ENCODE data around the gene AP1B1. TPM values are rescaled to one million over a fixed set of nuclear protein-coding genes. Genes with fewer than 3 reads are reported as not detected.
A peak's percentile ranks its signal among the peaks of the same experiment; 100 is the strongest.

Gene AP1B1
- total RNA-seq, 1 donor from 2014 or later = 77.9 TPM

- H3K4me1 Mint-ChIP-seq (ENCODE audit: low read depth, unreplicated experiment) = peaks cover 12% of the 10 kb centered on the region
- peaks cover 6% of the 10 kb centered on the region for H3K36me3 Mint-ChIP-seq (ENCODE audit: unreplicated experiment)
- TF ChIP-seq, protein P1, sequence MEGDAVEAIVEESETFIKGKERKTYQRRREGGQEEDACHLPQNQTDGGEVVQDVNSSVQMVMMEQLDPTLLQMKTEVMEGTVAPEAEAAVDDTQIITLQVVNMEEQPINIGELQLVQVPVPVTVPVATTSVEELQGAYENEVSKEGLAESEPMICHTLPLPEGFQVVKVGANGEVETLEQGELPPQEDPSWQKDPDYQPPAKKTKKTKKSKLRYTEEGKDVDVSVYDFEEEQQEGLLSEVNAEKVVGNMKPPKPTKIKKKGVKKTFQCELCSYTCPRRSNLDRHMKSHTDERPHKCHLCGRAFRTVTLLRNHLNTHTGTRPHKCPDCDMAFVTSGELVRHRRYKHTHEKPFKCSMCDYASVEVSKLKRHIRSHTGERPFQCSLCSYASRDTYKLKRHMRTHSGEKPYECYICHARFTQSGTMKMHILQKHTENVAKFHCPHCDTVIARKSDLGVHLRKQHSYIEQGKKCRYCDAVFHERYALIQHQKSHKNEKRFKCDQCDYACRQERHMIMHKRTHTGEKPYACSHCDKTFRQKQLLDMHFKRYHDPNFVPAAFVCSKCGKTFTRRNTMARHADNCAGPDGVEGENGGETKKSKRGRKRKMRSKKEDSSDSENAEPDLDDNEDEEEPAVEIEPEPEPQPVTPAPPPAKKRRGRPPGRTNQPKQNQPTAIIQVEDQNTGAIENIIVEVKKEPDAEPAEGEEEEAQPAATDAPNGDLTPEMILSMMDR (IDR thresholded peaks at IDR 0.05; ENCODE audit: partially characterized antibody, unreplicated experiment) = no peak
- H3K9me3 Mint-ChIP-seq (ENCODE audit: unreplicated experiment) = peaks cover 10% of the 10 kb centered on the region
- H3K27me3 Mint-ChIP-seq (ENCODE audit: unreplicated experiment) = peaks cover 13% of the 10 kb centered on the region
- H3K4me3 Mint-ChIP-seq (ENCODE audit: unreplicated experiment) = no peak overlapping the region
- DNase-seq = no peak
- H3K27ac Mint-ChIP-seq (ENCODE audit: unreplicated experiment) = no peak overlapping the region
Observed at GRCh38 chr22:29309332-29310064, 78.9 kb downstream of the AP1B1 start.

- peaks cover 8% of the 10 kb centered on the region for H3K27me3 Mint-ChIP-seq (ENCODE audit: unreplicated experiment)
- no peak overlapping the region for H3K27ac Mint-ChIP-seq (ENCODE audit: unreplicated experiment)
- no peak overlapping the region for H3K4me3 Mint-ChIP-seq (ENCODE audit: unreplicated experiment)
- H3K9me3 Mint-ChIP-seq (ENCODE audit: unreplicated experiment) = peaks cover 7% of the 10 kb centered on the region
- no peak for DNase-seq
- H3K4me1 Mint-ChIP-seq (ENCODE audit: low read depth, unreplicated experiment) = peaks cover 5% of the 10 kb centered on the region
- TF ChIP-seq, protein P1 (IDR thresholded peaks at IDR 0.05; ENCODE audit: partially characterized antibody, unreplicated experiment) = no peak
- H3K36me3 Mint-ChIP-seq (ENCODE audit: unreplicated experiment) = no peaks in the 10 kb centered on the region
Observed at GRCh38 chr22:29308791-29309262, 79.5 kb downstream of the AP1B1 start.

DNA sequence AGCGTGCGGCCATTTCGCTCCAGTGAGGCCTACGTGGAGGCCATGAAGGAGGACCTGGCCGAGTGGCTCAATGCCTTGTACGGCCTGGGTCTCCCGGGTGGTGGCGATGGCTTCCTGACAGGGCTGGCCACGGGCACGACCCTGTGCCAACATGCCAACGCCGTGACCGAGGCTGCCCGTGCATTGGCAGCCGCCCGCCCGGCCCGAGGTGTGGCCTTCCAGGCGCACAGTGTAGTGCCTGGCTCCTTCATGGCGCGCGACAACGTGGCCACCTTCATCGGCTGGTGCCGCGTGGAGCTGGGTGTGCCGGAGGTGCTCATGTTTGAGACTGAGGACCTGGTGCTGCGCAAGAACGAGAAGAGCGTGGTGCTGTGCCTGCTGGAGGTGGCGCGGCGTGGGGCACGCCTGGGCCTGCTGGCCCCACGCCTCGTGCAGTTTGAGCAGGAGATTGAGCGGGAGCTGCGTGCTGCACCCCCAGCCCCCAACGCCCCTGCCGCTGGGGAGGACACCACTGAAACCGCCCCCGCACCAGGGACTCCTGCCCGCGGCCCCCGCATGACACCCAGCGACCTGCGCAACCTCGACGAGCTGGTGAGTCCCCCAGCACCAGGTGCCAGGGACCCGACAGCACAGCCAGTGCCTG is 80.1 kb downstream of the AP1B1 start:
- no peak overlapping the region for H3K27ac Mint-ChIP-seq (ENCODE audit: unreplicated experiment)
- H3K4me3 Mint-ChIP-seq (ENCODE audit: unreplicated experiment) = no peak overlapping the region
- H3K4me1 Mint-ChIP-seq (ENCODE audit: low read depth, unreplicated experiment) = peaks cover 2% of the 10 kb centered on the region
- peaks cover 7% of the 10 kb centered on the region for H3K9me3 Mint-ChIP-seq (ENCODE audit: unreplicated experiment)
- TF ChIP-seq, protein P1 (IDR thresholded peaks at IDR 0.05; ENCODE audit: partially characterized antibody, unreplicated experiment) = no peak
- no peak for DNase-seq
- no peaks in the 10 kb centered on the region for H3K36me3 Mint-ChIP-seq (ENCODE audit: unreplicated experiment)
- peaks cover 6% of the 10 kb centered on the region for H3K27me3 Mint-ChIP-seq (ENCODE audit: unreplicated experiment)

GRCh38 chr22:29307596-29308147 is 80.7 kb downstream of the AP1B1 start:
- TF ChIP-seq, protein P1 (IDR thresholded peaks at IDR 0.05; ENCODE audit: partially characterized antibody, unreplicated experiment) = no peak
- Mint-ChIP-seq H3K4me1 (ENCODE audit: low read depth, unreplicated experiment) (peaks cover 2% of the 10 kb centered on the region), H3K27me3 (ENCODE audit: unreplicated experiment) (peaks cover 4% of the 10 kb centered on the region), H3K27ac (ENCODE audit: unreplicated experiment) (peak overlapping the region; percentile 78), H3K9me3 (ENCODE audit: unreplicated experiment) (peaks cover 7% of the 10 kb centered on the region), H3K36me3 (ENCODE audit: unreplicated experiment) (no peaks in the 10 kb centered on the region), H3K4me3 (ENCODE audit: unreplicated experiment) (peak overlapping the region; percentile 89)
- DNase-seq = no peak

All from glutamatergic neuron (in vitro differentiated cells).